ENCODE measurements around the gene RGS14. TPM values are rescaled to one million over a fixed set of nuclear protein-coding genes. Genes with fewer than 3 reads are reported as not detected.

The RGS14 gene
- total RNA-seq, 1 donor from 2014 or later: 12.8 TPM

Other genes with a start within 250 kb of the RGS14 start
- 26.4 and 40.0 TPM in 2 replicates for gene NSD1, start 224.2 kb upstream of the RGS14 start, total RNA-seq
- 30.8 and 36.8 TPM in 2 replicates for gene RAB24, start 54.2 kb upstream of the RGS14 start, total RNA-seq
- 145 and 147 TPM in 2 replicates for gene PRELID1, start 54.1 kb upstream of the RGS14 start, total RNA-seq
- 6.0 and 12.3 TPM in 2 replicates for gene MXD3, start 46.0 kb upstream of the RGS14 start, total RNA-seq
- 295 and 316 TPM in 2 replicates for gene LMAN2, start 6.3 kb upstream of the RGS14 start, total RNA-seq
- gene SLC34A1, start 26.5 kb downstream of the RGS14 start, total RNA-seq: not detected in 2 replicates
- gene PFN3, start 42.7 kb downstream of the RGS14 start, total RNA-seq: not detected in 2 replicates
- 0.53 and 4.3 TPM in 2 replicates for gene F12, start 51.6 kb downstream of the RGS14 start, total RNA-seq
- gene GRK6, start 68.8 kb downstream of the RGS14 start, total RNA-seq: 21.7 and 27.5 TPM in 2 replicates
- gene PRR7, start 88.9 kb downstream of the RGS14 start, total RNA-seq: 13.5 and 20.0 TPM in 2 replicates
- gene DBN1, start 115.7 kb downstream of the RGS14 start, total RNA-seq: 300 and 362 TPM in 2 replicates
- gene PDLIM7, start 139.7 kb downstream of the RGS14 start, total RNA-seq: 341 and 346 TPM in 2 replicates
- gene DOK3, start 151.9 kb downstream of the RGS14 start, total RNA-seq: 11.2 and 15.6 TPM in 2 replicates
- gene DDX41, start 159.0 kb downstream of the RGS14 start, total RNA-seq: 102 and 115 TPM in 2 replicates
- 30.2 and 55.1 TPM in 2 replicates for gene FAM193B, start 196.6 kb downstream of the RGS14 start, total RNA-seq
- 247 and 332 TPM in 2 replicates for gene TMED9, start 234.3 kb downstream of the RGS14 start, total RNA-seq
- 36.8 and 47.9 TPM in 2 replicates for gene B4GALT7, start 242.2 kb downstream of the RGS14 start, total RNA-seq